ENCODE data around the gene MRPL37. TPM values are rescaled to one million over a fixed set of nuclear protein-coding genes. Genes with fewer than 3 reads are reported as not detected.
A peak's percentile ranks its signal among the peaks of the same experiment; 100 is the strongest.

Gene MRPL37
- total RNA-seq, 1 experiment from 2014 or later = 180 TPM

GRCh38 chr1:54157401-54157800 is 42.6 kb upstream of the MRPL37 start:
- Histone ChIP-seq H3K36me3 (ENCODE audit: low read depth) (no peaks in the 10 kb centered on the region), H2AFZ (no peak overlapping the region), H3K4me2 (no peak overlapping the region), H3K4me1 (replicated peaks; ENCODE audit: insufficient read depth) (peaks cover 6% of the 10 kb centered on the region; the same call in 1 of the 2 replicates), H3K9me3 (ENCODE audit: insufficient read depth, low read depth) (no peaks in the 10 kb centered on the region), H4K20me1 (ENCODE audit: insufficient read depth) (no peaks in the 10 kb centered on the region), H3K4me3 (no peak overlapping the region), H3K9me2 (ENCODE audit: insufficient read depth) (no peaks in the 10 kb centered on the region), H3K27me3 (ENCODE audit: insufficient read depth, low read depth) (no peaks in the 10 kb centered on the region), H3K27ac (no peak overlapping the region), H3F3A (ENCODE audit: insufficient read depth, low read depth) (no peaks in the 10 kb centered on the region), H3K79me2 (ENCODE audit: low read depth) (no peaks in the 10 kb centered on the region)
- POLR2A ChIA-PET (ENCODE audit: unreplicated experiment) = no interaction called here
- BruUV-seq (replicated peaks) = no TSS peak
- DNase-seq = no peak
- CTCF ChIA-PET = no interaction called here
- TF ChIP-seq, protein P1, sequence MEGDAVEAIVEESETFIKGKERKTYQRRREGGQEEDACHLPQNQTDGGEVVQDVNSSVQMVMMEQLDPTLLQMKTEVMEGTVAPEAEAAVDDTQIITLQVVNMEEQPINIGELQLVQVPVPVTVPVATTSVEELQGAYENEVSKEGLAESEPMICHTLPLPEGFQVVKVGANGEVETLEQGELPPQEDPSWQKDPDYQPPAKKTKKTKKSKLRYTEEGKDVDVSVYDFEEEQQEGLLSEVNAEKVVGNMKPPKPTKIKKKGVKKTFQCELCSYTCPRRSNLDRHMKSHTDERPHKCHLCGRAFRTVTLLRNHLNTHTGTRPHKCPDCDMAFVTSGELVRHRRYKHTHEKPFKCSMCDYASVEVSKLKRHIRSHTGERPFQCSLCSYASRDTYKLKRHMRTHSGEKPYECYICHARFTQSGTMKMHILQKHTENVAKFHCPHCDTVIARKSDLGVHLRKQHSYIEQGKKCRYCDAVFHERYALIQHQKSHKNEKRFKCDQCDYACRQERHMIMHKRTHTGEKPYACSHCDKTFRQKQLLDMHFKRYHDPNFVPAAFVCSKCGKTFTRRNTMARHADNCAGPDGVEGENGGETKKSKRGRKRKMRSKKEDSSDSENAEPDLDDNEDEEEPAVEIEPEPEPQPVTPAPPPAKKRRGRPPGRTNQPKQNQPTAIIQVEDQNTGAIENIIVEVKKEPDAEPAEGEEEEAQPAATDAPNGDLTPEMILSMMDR (conservative IDR thresholded peaks at IDR 0.05) = no peak
- TF ChIP-seq EZH2 (IDR thresholded peaks at IDR 0.05; ENCODE audit: low read depth) = no peak
- intact Hi-C loops (cut with micrococcal nuclease; ENCODE audit: unreplicated experiment) = no loop called here

DNA sequence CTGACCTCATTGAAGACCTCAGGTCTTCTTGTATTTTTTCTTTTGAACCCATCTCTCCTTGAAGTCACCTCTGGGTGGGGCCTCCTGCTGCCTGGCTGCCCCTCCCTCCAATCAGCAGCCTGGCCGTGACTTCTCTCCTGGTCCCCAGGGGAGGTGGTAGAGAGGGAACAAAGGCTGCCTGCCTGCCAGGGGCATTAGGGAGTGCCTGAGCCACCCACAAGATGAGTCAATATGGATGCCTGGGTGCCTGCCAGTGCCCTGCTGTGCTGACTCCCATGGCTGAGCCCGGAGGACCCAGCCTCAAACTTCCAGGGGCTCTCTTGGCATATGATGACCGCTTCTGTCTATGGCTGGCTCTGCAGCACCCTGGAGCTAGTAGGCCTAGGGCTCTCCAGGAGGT is 41.9 kb upstream of the MRPL37 start:
- no peaks in the 10 kb centered on the region for H4K20me1 ChIP-seq (ENCODE audit: insufficient read depth)
- H2AFZ ChIP-seq = no peak overlapping the region
- no peaks in the 10 kb centered on the region for H3K79me2 ChIP-seq (ENCODE audit: low read depth)
- no peaks in the 10 kb centered on the region for H3K9me2 ChIP-seq (ENCODE audit: insufficient read depth)
- H3K9me3 ChIP-seq (ENCODE audit: insufficient read depth, low read depth) = no peaks in the 10 kb centered on the region
- POLR2A ChIA-PET (ENCODE audit: unreplicated experiment) = no interaction called here
- no peak overlapping the region for H3K4me2 ChIP-seq
- no peak overlapping the region for H3K27ac ChIP-seq
- H3K36me3 ChIP-seq (ENCODE audit: low read depth) = no peaks in the 10 kb centered on the region
- peaks cover 6% of the 10 kb centered on the region; the same call in 1 of the 2 replicates for H3K4me1 ChIP-seq (replicated peaks; ENCODE audit: insufficient read depth)
- DNase-seq = peak; percentile 57 to 79
- no peaks in the 10 kb centered on the region for H3F3A ChIP-seq (ENCODE audit: insufficient read depth, low read depth)
- CTCF ChIA-PET = no interaction called here
- intact Hi-C loops (cut with micrococcal nuclease; ENCODE audit: unreplicated experiment) = no loop called here
- H3K4me3 ChIP-seq = no peak overlapping the region
- H3K27me3 ChIP-seq (ENCODE audit: insufficient read depth, low read depth) = no peaks in the 10 kb centered on the region
- TF ChIP-seq EZH2 (IDR thresholded peaks at IDR 0.05; ENCODE audit: low read depth) = no peak
- TF ChIP-seq, protein P1 (conservative IDR thresholded peaks at IDR 0.05) = no peak
- BruUV-seq (replicated peaks) = no TSS peak

DNA sequence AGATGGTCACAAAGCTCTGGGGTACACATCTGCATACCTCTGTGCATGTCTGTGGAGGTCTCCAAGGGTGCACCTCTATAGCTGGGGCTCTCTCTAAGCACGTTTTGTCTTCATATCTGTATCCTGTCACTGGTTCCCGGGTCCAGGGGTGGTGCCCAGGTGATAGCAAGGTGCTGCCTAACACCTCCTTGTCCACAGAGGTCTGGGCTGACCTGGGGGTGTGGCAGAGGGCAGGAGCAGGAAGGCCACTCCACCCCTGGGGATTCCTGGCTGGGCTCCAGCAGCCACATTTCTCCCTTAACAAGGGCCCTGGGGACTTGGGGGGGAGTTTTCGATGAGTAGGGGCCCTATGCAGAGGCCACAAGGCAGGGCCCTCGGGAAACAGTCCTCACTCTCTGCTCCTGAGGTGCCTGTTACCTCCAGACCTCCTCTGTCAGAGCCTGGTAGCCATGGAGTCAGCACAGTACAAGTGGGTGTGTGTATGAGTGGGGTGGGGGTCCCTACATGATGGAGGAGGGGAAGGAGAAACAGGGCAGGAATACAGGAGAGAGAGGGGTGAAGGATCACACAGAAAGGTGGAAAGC is 40.1 kb upstream of the MRPL37 start:
- Histone ChIP-seq H3K27ac (no peak overlapping the region), H3K9me2 (ENCODE audit: insufficient read depth) (no peaks in the 10 kb centered on the region), H3K4me3 (no peak overlapping the region), H3K4me1 (replicated peaks; ENCODE audit: insufficient read depth) (peaks cover 6% of the 10 kb centered on the region; the same call in 1 of the 2 replicates), H3F3A (ENCODE audit: insufficient read depth, low read depth) (no peaks in the 10 kb centered on the region), H3K4me2 (no peak overlapping the region), H3K79me2 (ENCODE audit: low read depth) (no peaks in the 10 kb centered on the region), H3K27me3 (ENCODE audit: insufficient read depth, low read depth) (no peaks in the 10 kb centered on the region), H4K20me1 (ENCODE audit: insufficient read depth) (no peaks in the 10 kb centered on the region), H3K36me3 (ENCODE audit: low read depth) (no peaks in the 10 kb centered on the region), H3K9me3 (ENCODE audit: insufficient read depth, low read depth) (no peaks in the 10 kb centered on the region), H2AFZ (no peak overlapping the region)
- CTCF ChIA-PET = interaction anchor here (0.6 kb wide), 1 partner anchor 46 kb away, joined by 4 read pairs; no protein-coding TSS in a partner anchor
- DNase-seq = no peak
- no TSS peak for BruUV-seq (replicated peaks)
- no peak for TF ChIP-seq EZH2 (IDR thresholded peaks at IDR 0.05; ENCODE audit: low read depth)
- TF ChIP-seq, protein P1 (conservative IDR thresholded peaks at IDR 0.05) = no peak
- intact Hi-C loops (cut with micrococcal nuclease; ENCODE audit: unreplicated experiment) = no loop called here
- POLR2A ChIA-PET (ENCODE audit: unreplicated experiment) = no interaction called here
